ENCODE results near the gene SLC16A1. TPM values are rescaled to one million over a fixed set of nuclear protein-coding genes. Genes with fewer than 3 reads are reported as not detected.

The SLC16A1 gene
- total and polyA plus RNA-seq, 2 donors (not counting 3 experiments of a cell fraction or from before 2014, with no cell fraction given): 148 to 188 TPM

DNA sequence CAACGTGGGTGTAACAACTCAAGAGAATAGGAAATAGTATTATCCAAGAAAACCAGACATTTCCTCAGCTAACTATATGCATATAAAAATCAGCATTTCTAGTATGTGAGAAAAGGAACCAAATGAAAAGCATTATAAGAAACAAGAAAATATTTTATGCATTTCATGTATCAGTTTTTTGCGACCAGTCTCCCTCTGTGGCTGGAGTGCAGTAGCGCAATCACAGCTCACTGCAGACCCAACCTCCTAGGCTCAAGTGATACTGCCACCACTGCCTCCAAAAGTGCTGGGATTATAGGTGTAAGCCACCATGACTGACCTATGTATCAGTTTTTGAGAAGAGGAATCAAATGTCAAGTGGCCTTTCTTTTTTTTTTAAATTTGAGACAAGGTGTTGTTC is 31.0 kb downstream of the SLC16A1 start:
- intact Hi-C loops (cut with micrococcal nuclease): no loop called here
- ChIA-PET CTCF (interaction anchor here (0.6 to 1.7 kb wide), 9 partner anchors 9 to 148 kb away, joined by 3 to 9 read pairs (median 3); partner anchors contain the start of genes LRIG2 and SLC16A1), POLR2A (no interaction called here)
- H4K20me1 ChIP-seq (replicated peaks; ENCODE audit: control insufficient read depth, extremely low read depth, insufficient read depth, low read length): no peaks in the 10 kb centered on the region
- no peak overlapping the region for H2AFZ ChIP-seq (ENCODE audit: low read depth, low read length)
- TF ChIP-seq JUN (IDR thresholded peaks at IDR 0.05; ENCODE audit: borderline replicate concordance, insufficient read depth, insufficient read length, low read depth) (no peak), GATA2 (IDR thresholded peaks at IDR 0.05; ENCODE audit: insufficient read depth, insufficient read length, low read depth, low read length) (no peak), CTCF (IDR thresholded peaks at IDR 0.05; ENCODE audit: extremely low read depth in 1 of 2, insufficient read depth in 1 of 2, low read depth in 1 of 2, low read length in 2 of 2) (peak in 1 of 2 donors; percentile 18), EZH2 (IDR thresholded peaks at IDR 0.05; ENCODE audit: borderline replicate concordance, low read depth, low read length, severe bottlenecking) (no peak), POLR2A (IDR thresholded peaks at IDR 0.05; ENCODE audit: low read depth, low read length) (no peak), MYC (IDR thresholded peaks at IDR 0.05; ENCODE audit: low read depth, low read length) (no peak), POLR2AphosphoS5 (IDR thresholded peaks at IDR 0.05; ENCODE audit: insufficient read depth, low read depth, low read length) (no peak)
- TF ChIP-seq, protein P1, sequence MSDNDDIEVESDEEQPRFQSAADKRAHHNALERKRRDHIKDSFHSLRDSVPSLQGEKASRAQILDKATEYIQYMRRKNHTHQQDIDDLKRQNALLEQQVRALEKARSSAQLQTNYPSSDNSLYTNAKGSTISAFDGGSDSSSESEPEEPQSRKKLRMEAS (IDR thresholded peaks at IDR 0.05; ENCODE audit: insufficient read depth, insufficient read length): no peak
- H3K4me1 ChIP-seq (ENCODE audit: control insufficient read depth, extremely low read depth, insufficient read depth, low read length): peaks cover 8% of the 10 kb centered on the region
- H3K4me2 ChIP-seq (ENCODE audit: insufficient read depth, low read length): no peak overlapping the region
- no peak overlapping the region for H3K9ac ChIP-seq (replicated peaks; ENCODE audit: extremely low read depth, insufficient read depth, low read length)
- H3K4me3 ChIP-seq (replicated peaks in 1 of 3; ENCODE audit: insufficient read depth in 1 of 3, low read depth in 1 of 3, low read length in 3 of 3): no peak overlapping the region
- no peaks in the 10 kb centered on the region for H3K9me3 ChIP-seq (replicated peaks; ENCODE audit: control insufficient read depth, insufficient read depth, low read length)
- no peaks in the 10 kb centered on the region for H3K9me1 ChIP-seq (replicated peaks; ENCODE audit: control insufficient read depth, extremely low read depth, insufficient read depth, low read length)
- H3K27me3 ChIP-seq (ENCODE audit: control insufficient read depth in 2 of 2, insufficient read depth in 2 of 2, low read length in 2 of 2): no peaks in the 10 kb centered on the region
- DNase-seq (ENCODE audit: low read depth, low spot score) (peak; percentile 64), FAIRE-seq (no peak)
- dilution Hi-C loops (cut with MboI; ENCODE audit: extremely low pct_ligation_motif_present, low sequenced_read_pairs): no loop called here
- peaks cover 14 to 15% of the 10 kb centered on the region in 2 experiments for H3K36me3 ChIP-seq (ENCODE audit: control insufficient read depth in 2 of 2, extremely low read depth in 1 of 2, insufficient read depth in 2 of 2, low read length in 2 of 2)
- H3K79me2 ChIP-seq (ENCODE audit: control insufficient read depth, insufficient read depth, low read length): peaks cover 53% of the 10 kb centered on the region
- no peak overlapping the region for H3K27ac ChIP-seq (ENCODE audit: insufficient read depth, low read depth, low read length)
- BruUV-seq (replicated peaks): no TSS peak

All from endothelial cell of umbilical vein (primary cell).